MM.1S (cell line): ENCODE measurements around the gene RHBDL1.

Experiments used
- DNase-seq: peaks from one replicate; pipeline ENCODE4 v3.0.0-alpha.2; 2015
- H2AFZ ChIP-seq: fragments of 300-600 bp; sonication (generic); 2 replicates; pipeline ENCODE4 v1.6.0; 2016; ENCODE audit warnings: antibody characterized with exemption, low read length
- H3F3A ChIP-seq: fragments of 300-600 bp; sonication (generic); 2 replicates; pipeline ENCODE4 v1.6.1; 2016; ENCODE audit warnings: mild to moderate bottlenecking, antibody characterized with exemption, low read length, moderate library complexity, mixed read lengths; ENCODE audit not compliant: insufficient read depth
- H3K27ac ChIP-seq: fragments of 300-600 bp; sonication (generic); 2 replicates; pipeline ENCODE4 v1.5.1; 2016; ENCODE audit warnings: mild to moderate bottlenecking, low read length
- H3K27me3 ChIP-seq: fragments of 300-600 bp; sonication (generic); replicated peaks from 2 replicates; pipeline ENCODE4 v1.6.0; 2016; ENCODE audit warnings: low read length; ENCODE audit not compliant: insufficient read depth
- H3K36me3 ChIP-seq: fragments of 300-600 bp; sonication (generic); replicated peaks from 2 replicates; pipeline ENCODE4 v1.6.1; 2016; ENCODE audit warnings: mild to moderate bottlenecking, low read length, mixed read lengths; ENCODE audit not compliant: insufficient read depth
- H3K4me1 ChIP-seq: fragments of 300-600 bp; sonication (generic); 2 replicates; pipeline ENCODE4 v1.6.1; 2016; ENCODE audit warnings: low read length, mixed read lengths
- H3K4me2 ChIP-seq: fragments of 300-600 bp; sonication (generic); 2 replicates; pipeline ENCODE4 v1.6.0; 2016; ENCODE audit warnings: low read depth, low read length
- H3K4me3 ChIP-seq: fragments of 300-600 bp; sonication (generic); 2 replicates; pipeline ENCODE4 v1.5.1; 2016; ENCODE audit warnings: low read length, mixed read lengths
- H3K79me2 ChIP-seq: fragments of 300-600 bp; sonication (generic); 2 replicates; pipeline ENCODE4 v1.6.1; 2016; ENCODE audit warnings: mixed run types, low read length, mixed read lengths
- H3K9ac ChIP-seq: fragments of 300-600 bp; sonication (generic); 2 replicates; pipeline ENCODE4 v1.6.1; 2016; ENCODE audit warnings: low read length, mixed read lengths
- H3K9me2 ChIP-seq: fragments of 300-600 bp; sonication (generic); replicated peaks from 2 replicates; pipeline ENCODE4 v1.6.1; 2016; ENCODE audit warnings: mild to moderate bottlenecking, low read length, mixed read lengths; ENCODE audit not compliant: insufficient read depth
- H3K9me3 ChIP-seq: fragments of 300-600 bp; sonication (generic); replicated peaks from 2 replicates; pipeline ENCODE4 v1.6.1; 2016; ENCODE audit warnings: mild to moderate bottlenecking, low read length, mixed read lengths; ENCODE audit not compliant: insufficient read depth
- H4K20me1 ChIP-seq: fragments of 300-600 bp; sonication (generic); 2 replicates; pipeline ENCODE4 v1.6.1; 2016; ENCODE audit warnings: mild to moderate bottlenecking, low read length, moderate library complexity, mixed read lengths; ENCODE audit not compliant: insufficient read depth
- CTCF ChIP-seq: fragments of 300-600 bp; sonication (generic); IDR thresholded peaks from 2 replicates; pipeline ENCODE4 v1.5.1; 2016; ENCODE audit warnings: antibody characterized with exemption, low read length, mixed read lengths
- EZH2 ChIP-seq: fragments of 300-600 bp; sonication (generic); optimal IDR thresholded peaks from 2 replicates; pipeline ENCODE3; 2017; ENCODE audit warnings: low read depth, mild to moderate bottlenecking, antibody characterized with exemption, low read length, mixed read lengths
- EZH2phosphoT487 ChIP-seq: fragments of 300-600 bp; sonication (generic); IDR thresholded peaks from 2 replicates; pipeline ENCODE4 v1.6.1; 2018; ENCODE audit warnings: antibody characterized with exemption, low read length

RHBDL1 gene

GRCh38 chr16:629833-630248, 45.6 kb upstream of the RHBDL1 start:
- Histone ChIP-seq H3K36me3 (no peaks in the 10 kb centered on the region), H3K9me2 (no peaks in the 10 kb centered on the region), H3K27ac (no peak overlapping the region)

GRCh38 chr16:630249-630814, 45.1 kb upstream of the RHBDL1 start:
- no peak for DNase-seq
- Histone ChIP-seq H3K4me1 (0 out of 2 replicates have a peak, but pooled peaks cover 3% of the 10 kb centered on the region), H3K27ac (no peak overlapping the region), H3K9me3 (no peaks in the 10 kb centered on the region), H3K9me2 (no peaks in the 10 kb centered on the region), H2AFZ (no peak overlapping the region), H3F3A (no peaks in the 10 kb centered on the region), H3K9ac (no peak overlapping the region), H3K27me3 (no peaks in the 10 kb centered on the region), H3K4me2 (no peak overlapping the region), H3K4me3 (no peak overlapping the region), H4K20me1 (no peaks in the 10 kb centered on the region), H3K36me3 (no peaks in the 10 kb centered on the region), H3K79me2 (peaks cover 8% of the 10 kb centered on the region)
- no peak for TF ChIP-seq CTCF
- TF ChIP-seq EZH2phosphoT487: no peak
- no peak for TF ChIP-seq EZH2

More at GRCh38 chr16:629833-630248, 45.6 kb upstream of the RHBDL1 start:
- no peak for DNase-seq
- no peak for TF ChIP-seq CTCF
- TF ChIP-seq EZH2: no peak
- TF ChIP-seq EZH2phosphoT487: no peak
- Histone ChIP-seq H3K27me3 (no peaks in the 10 kb centered on the region), H3F3A (no peaks in the 10 kb centered on the region), H3K9me3 (no peaks in the 10 kb centered on the region), H3K4me3 (no peak overlapping the region), H4K20me1 (no peaks in the 10 kb centered on the region), H3K79me2 (peaks cover 3% of the 10 kb centered on the region), H3K9ac (no peak overlapping the region), H3K4me1 (no peaks in the 10 kb centered on the region), H3K4me2 (no peak overlapping the region), H2AFZ (no peak overlapping the region)

DNA sequence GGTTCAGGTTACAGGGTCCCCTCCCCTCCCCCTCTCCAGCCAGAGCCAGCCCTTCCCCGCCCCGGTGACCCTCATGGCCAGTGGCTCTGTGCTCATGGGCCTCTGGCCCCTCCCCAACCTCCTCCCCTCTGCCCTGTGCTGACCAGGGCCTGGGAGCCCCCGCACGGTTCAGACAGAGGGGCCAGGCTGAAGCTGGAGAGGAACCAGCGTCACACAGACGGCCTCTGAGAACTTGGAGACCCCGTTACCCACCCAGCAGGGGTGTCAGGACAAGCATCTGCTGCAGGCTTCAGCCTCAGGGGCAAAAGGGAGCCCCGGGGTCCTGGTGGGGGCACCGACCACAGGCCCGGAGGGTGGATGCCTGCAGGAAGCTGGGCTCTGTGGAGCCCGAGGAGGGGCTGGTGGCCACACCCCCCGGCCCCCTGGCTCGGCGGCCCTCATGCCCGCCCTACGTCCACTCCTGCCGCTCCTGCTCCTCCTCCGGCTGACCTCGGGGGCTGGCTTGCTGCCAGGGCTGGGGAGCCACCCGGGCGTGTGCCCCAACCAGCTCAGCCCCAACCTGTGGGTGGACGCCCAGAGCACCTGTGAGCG, 44.6 kb upstream of the RHBDL1 start, which contains the start of gene WFIKKN1:
TSS of gene WFIKKN1 (plus strand) at position 171 of the 591 bp plus-strand sequence. CDS start at position 440, 269 bp downstream.
- Histone ChIP-seq H3K4me1 (0 out of 2 replicates have a peak, but pooled peaks cover 3% of the 10 kb centered on the region), H3K4me3 (no peak within 1 kb of the TSS), H3K9ac (no peak within 1 kb of the TSS), H4K20me1 (no peaks in the 10 kb centered on the region), H3K27me3 (no peaks in the 10 kb centered on the region), H2AFZ (no peak within 1 kb of the TSS), H3K4me2 (no peak within 1 kb of the TSS), H3K9me2 (no peaks in the 10 kb centered on the region), H3K36me3 (no peaks in the 10 kb centered on the region), H3K27ac (no peak within 1 kb of the TSS), H3K9me3 (no peaks in the 10 kb centered on the region), H3F3A (no peaks in the 10 kb centered on the region), H3K79me2 (peaks cover 14% of the 10 kb centered on the region)
- no peak for TF ChIP-seq EZH2
- no peak for TF ChIP-seq CTCF
- TF ChIP-seq EZH2phosphoT487: no peak
- no peak for DNase-seq
